NT2/D1 (cell line): Measurements from ENCODE around the gene LONRF3.

Source experiments
- SUZ12 ChIP-seq: IDR thresholded peaks from 2 replicates; pipeline ENCODE4 v1.6.1; 2011; ENCODE audit not compliant: insufficient read length, insufficient read depth; ENCODE audit errors: extremely low read depth
- YY1 ChIP-seq: IDR thresholded peaks from 2 replicates; pipeline ENCODE4 v1.6.1; 2011; ENCODE audit not compliant: insufficient read length, insufficient read depth
- ZNF274 ChIP-seq: IDR thresholded peaks from 2 replicates; pipeline ENCODE4 v1.6.1; 2011; ENCODE audit warnings: mild to moderate bottlenecking, low read depth, low read length

GRCh38 chrX:118988911-118989310, 14.5 kb downstream of the LONRF3 start:
- TF ChIP-seq YY1: no peak
- no peak for TF ChIP-seq SUZ12
- TF ChIP-seq ZNF274: no peak
